ENCODE measurements around the gene DDX18.
"Not testable (repeated sequence)": the region's sequence is repeated elsewhere in the genome, so short reads cannot be mapped to it uniquely, and the experiment has no call there.

The DDX18 gene

GRCh38 chr2:117814417-117815264 is at the start of gene DDX18:
TSS of gene DDX18 (plus strand) at chr2:117814691. CDS start at chr2:117814778, 87 bp downstream.
- DNase-seq (ENCODE audit: low spot score): peak; percentile 98

- no peak for DNase-seq (ENCODE audit: low spot score)
These were observed 43.8 kb upstream of the DDX18 start for GRCh38 chr2:117770730-117771129.

- no peak for DNase-seq (ENCODE audit: low spot score)
These were observed 42.4 kb upstream of the DDX18 start for GRCh38 chr2:117771969-117772630.

- no peak for DNase-seq (ENCODE audit: low spot score)
These were observed 39.8 kb upstream of the DDX18 start for GRCh38 chr2:117774716-117775115.

GRCh38 chr2:117775703-117776219 is 38.7 kb upstream of the DDX18 start:
- no peak for DNase-seq (ENCODE audit: low spot score)

- DNase-seq (ENCODE audit: low spot score): no peak
These were observed 37.6 kb upstream of the DDX18 start for GRCh38 chr2:117776888-117777287.

GRCh38 chr2:117785740-117786139 is 28.8 kb upstream of the DDX18 start:
- peak; percentile 34 for DNase-seq (ENCODE audit: low spot score)

- DNase-seq (ENCODE audit: low spot score): no peak
These were observed 28.0 kb upstream of the DDX18 start for GRCh38 chr2:117786520-117786919.

GRCh38 chr2:117789505-117789904 is 25.0 kb upstream of the DDX18 start:
- DNase-seq (ENCODE audit: low spot score): no peak

GRCh38 chr2:117794668-117795067 is 19.8 kb upstream of the DDX18 start:
- DNase-seq (ENCODE audit: low spot score): no peak

GRCh38 chr2:117801826-117802225 is 12.7 kb upstream of the DDX18 start:
- no peak for DNase-seq (ENCODE audit: low spot score)

- not testable (repeated sequence) for DNase-seq (ENCODE audit: low spot score)
These were observed 10.7 kb upstream of the DDX18 start for GRCh38 chr2:117803644-117804325.

GRCh38 chr2:117812443-117812842 is 2.0 kb upstream of the DDX18 start:
- DNase-seq (ENCODE audit: low spot score): no peak

GRCh38 chr2:117815946-117816345 is 1.5 kb downstream of the DDX18 start:
- DNase-seq (ENCODE audit: low spot score): no peak

GRCh38 chr2:117818921-117819320 is 4.4 kb downstream of the DDX18 start:
- DNase-seq (ENCODE audit: low spot score): no peak

- DNase-seq (ENCODE audit: low spot score): no peak
These were observed 6.0 kb downstream of the DDX18 start for GRCh38 chr2:117820444-117820843.

- no peak for DNase-seq (ENCODE audit: low spot score)
These were observed 10.9 kb downstream of the DDX18 start for GRCh38 chr2:117825437-117825836.

GRCh38 chr2:117827464-117827863 is 13.0 kb downstream of the DDX18 start:
- not testable (repeated sequence) for DNase-seq (ENCODE audit: low spot score)

- DNase-seq (ENCODE audit: low spot score): no peak
These were observed 14.4 kb downstream of the DDX18 start for GRCh38 chr2:117828870-117829269.

- no peak for DNase-seq (ENCODE audit: low spot score)
These were observed 17.8 kb downstream of the DDX18 start for GRCh38 chr2:117832332-117832731.

- no peak for DNase-seq (ENCODE audit: low spot score)
These were observed 18.6 kb downstream of the DDX18 start for GRCh38 chr2:117832905-117833613.

GRCh38 chr2:117833911-117834310 is 19.4 kb downstream of the DDX18 start:
- no peak for DNase-seq (ENCODE audit: low spot score)
